BJ (cell line): Measurements from ENCODE around the gene SCEL. TPM values are rescaled to one million over a fixed set of nuclear protein-coding genes. Genes with fewer than 3 reads are reported as not detected.

Experiments
- CTCF ChIA-PET: fragments of 350-600 bp; formaldehyde crosslinking; extraction: SDS; loops from one replicate; lab custom pipeline; 2021; ENCODE audit warnings: antibody characterized with exemption, inconsistent platforms; lab: Yijun Ruan, JAX
- POLR2A ChIA-PET: fragments of 300-600 bp; sonication (Branson Sonifier 250); formaldehyde crosslinking; extraction: SDS; loops from one replicate; lab custom pipeline; 2021; ENCODE audit warnings: antibody characterized with exemption; lab: Charles Lee
- DNase-seq: peaks from one replicate; pipeline ENCODE4 v3.0.0-alpha.2; 2011; ENCODE audit warnings: low read depth
- H3K27me3 ChIP-seq: 2 replicates; pipeline ENCODE4 v1.6.0; 2011; ENCODE audit warnings: low read length; ENCODE audit not compliant: control insufficient read depth, insufficient read depth
- H3K36me3 ChIP-seq: 2 replicates; pipeline ENCODE4 v1.5.1; 2011; ENCODE audit warnings: low read length; ENCODE audit not compliant: control insufficient read depth, insufficient read depth
- H3K4me3 ChIP-seq: 2 replicates; pipeline ENCODE4 v1.5.1; 2011; ENCODE audit warnings: low read depth, mild to moderate bottlenecking, control low read depth, low read length
- CTCF ChIP-seq: IDR thresholded peaks from 2 replicates; pipeline ENCODE4 v1.5.1; 2011; ENCODE audit warnings: low read depth, mild to moderate bottlenecking, control low read depth, inconsistent platforms, low read length, moderate library complexity; ENCODE audit not compliant: insufficient read depth
- polyA minus RNA-seq: library from RNA; depleted of rRNA, polyadenylated mRNA; stranded (reverse); fragments of >200 nt; gene quantifications from 2 replicates; pipeline ENCODE4 v1.2.3, GENCODE V29; 2011; rRNA and poly(A)+ RNA removed
- polyA plus RNA-seq: library from polyadenylated mRNA; depleted of rRNA; stranded (reverse); fragments of >200 nt; gene quantifications from 2 replicates; pipeline ENCODE4 v1.2.3, GENCODE V29; 2011; rRNA removed

Gene SCEL
- polyA plus RNA-seq (not detected in 2 replicates), polyA minus RNA-seq (not detected in 2 replicates)

- Histone ChIP-seq H3K36me3 (no peaks in the 10 kb centered on the region), H3K27me3 (no peaks in the 10 kb centered on the region), H3K4me3 (no peak within 1 kb of the TSS)
- no peak for TF ChIP-seq CTCF
- POLR2A ChIA-PET, result no interaction called here
- no peak for DNase-seq
- CTCF ChIA-PET, result no interaction called here
Observed at GRCh38 chr13:77535448-77535847, at the start of gene SCEL. Gene SCEL, plus strand, starts transcription at chr13:77535706. Its CDS starts 20,170 bp downstream, at chr13:77555876.

- no peaks in the 10 kb centered on the region for H3K36me3 ChIP-seq
- ChIA-PET CTCF (interaction anchor here (1.4 kb wide), 1 partner anchor 11 kb away, joined by 8 read pairs; no protein-coding TSS in a partner anchor), POLR2A (no interaction called here)
- no peak for DNase-seq
- no peak for TF ChIP-seq CTCF
- H3K4me3 ChIP-seq, result no peak overlapping the region
- H3K27me3 ChIP-seq, result peaks cover under 1% of the 10 kb centered on the region; the same call in 1 of the 2 replicates
Observed at GRCh38 chr13:77489566-77490337, 45.8 kb upstream of the SCEL start.

- ChIA-PET CTCF (interaction anchor here (0.8 to 1.7 kb wide), 4 partner anchors 9 to 260 kb away, joined by 3 to 7 read pairs (median 5); no protein-coding TSS in a partner anchor), POLR2A (no interaction called here)
- TF ChIP-seq CTCF, result peak; percentile 34
- no peak for DNase-seq
- Histone ChIP-seq H3K27me3 (peaks cover 1% of the 10 kb centered on the region; the same call in 1 of the 2 replicates), H3K4me3 (no peak overlapping the region), H3K36me3 (no peaks in the 10 kb centered on the region)
Observed at GRCh38 chr13:77492982-77493381, 42.5 kb upstream of the SCEL start.

- no peak for TF ChIP-seq CTCF
- CTCF ChIA-PET, result no interaction called here
- no peak for DNase-seq
- POLR2A ChIA-PET, result no interaction called here
- H3K4me3 ChIP-seq, result no peak overlapping the region
- H3K27me3 ChIP-seq, result peaks cover 1% of the 10 kb centered on the region; the same call in 1 of the 2 replicates
- H3K36me3 ChIP-seq, result no peaks in the 10 kb centered on the region
Observed at GRCh38 chr13:77494226-77494625, 41.3 kb upstream of the SCEL start.

GRCh38 chr13:77497350-77497749 is 38.2 kb upstream of the SCEL start:
- TF ChIP-seq CTCF, result no peak
- peaks cover 4% of the 10 kb centered on the region for H3K27me3 ChIP-seq
- DNase-seq, result no peak
- POLR2A ChIA-PET, result no interaction called here
- CTCF ChIA-PET, result no interaction called here
- no peaks in the 10 kb centered on the region for H3K36me3 ChIP-seq
- H3K4me3 ChIP-seq, result no peak overlapping the region
